Liver (tissue), 3 donors: Measurements from ENCODE around the gene RBFOX1.

Source experiments
- JUND ChIP-seq, 2 donors: IDR thresholded peaks; 2 replicates each; pipeline ENCODE4 v1.6.1; 2016; ENCODE audit warnings: antibody characterized with exemption in 2 of 2
- RAD21 ChIP-seq, 2 donors: IDR thresholded peaks; 2 replicates each; pipeline ENCODE4 v1.6.1; 2016; ENCODE audit warnings: antibody characterized with exemption in 2 of 2, mild to moderate bottlenecking in 2 of 2
- TAF1 ChIP-seq: conservative IDR thresholded peaks from 2 replicates; pipeline ENCODE4 v1.6.1; 2016; ENCODE audit warnings: antibody characterized with exemption, mild to moderate bottlenecking
- YY1 ChIP-seq: IDR thresholded peaks from 2 replicates; pipeline ENCODE4 v1.6.1; 2016; ENCODE audit warnings: antibody characterized with exemption, mild to moderate bottlenecking
- TF ChIP-seq, protein P1 (sequence below): fragments of 150-350 bp; IDR thresholded peaks from 2 replicates; pipeline ENCODE4 v1.5.1; 2017; ENCODE audit warnings: improper control_type of control experiment, low read depth, low read length; ENCODE audit not compliant: missing input control
- TF ChIP-seq, protein P2 (sequence below): IDR thresholded peaks from 2 replicates; pipeline ENCODE4 v1.6.1; 2016; ENCODE audit warnings: antibody characterized with exemption
- TF ChIP-seq, protein P3 (sequence below): IDR thresholded peaks from 2 replicates; pipeline ENCODE4 v1.6.1; 2016; ENCODE audit warnings: antibody characterized with exemption, mild to moderate bottlenecking
- TF ChIP-seq, protein P4 (sequence below): IDR thresholded peaks from 2 replicates; pipeline ENCODE4 v1.6.1; 2016; ENCODE audit warnings: antibody characterized with exemption
- donor health status: healthy.
- donor health status: healthy.

DNA sequence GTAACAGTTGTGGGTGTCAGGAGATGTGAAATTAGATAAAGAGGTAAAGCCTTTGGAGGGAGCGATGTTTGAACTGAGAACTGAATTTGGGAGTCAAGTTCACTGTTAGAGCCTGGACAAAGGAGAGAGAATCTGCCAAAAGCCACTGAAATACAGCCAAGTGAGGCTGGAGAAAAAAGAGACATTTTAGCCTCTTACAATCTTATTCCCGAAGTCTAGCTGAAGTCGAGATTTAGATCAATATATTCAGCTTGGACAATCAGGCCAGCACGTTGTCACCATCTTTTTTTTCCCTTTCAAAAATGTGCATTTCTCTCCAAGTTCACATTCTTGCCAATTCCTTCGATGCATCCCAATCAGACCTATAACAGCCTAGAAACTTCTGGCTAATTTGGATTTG, 312.2 kb downstream of the RBFOX1 start:
- TF ChIP-seq RAD21 (IDR thresholded peaks at IDR 0.05): no peak
- TF ChIP-seq, protein P1, sequence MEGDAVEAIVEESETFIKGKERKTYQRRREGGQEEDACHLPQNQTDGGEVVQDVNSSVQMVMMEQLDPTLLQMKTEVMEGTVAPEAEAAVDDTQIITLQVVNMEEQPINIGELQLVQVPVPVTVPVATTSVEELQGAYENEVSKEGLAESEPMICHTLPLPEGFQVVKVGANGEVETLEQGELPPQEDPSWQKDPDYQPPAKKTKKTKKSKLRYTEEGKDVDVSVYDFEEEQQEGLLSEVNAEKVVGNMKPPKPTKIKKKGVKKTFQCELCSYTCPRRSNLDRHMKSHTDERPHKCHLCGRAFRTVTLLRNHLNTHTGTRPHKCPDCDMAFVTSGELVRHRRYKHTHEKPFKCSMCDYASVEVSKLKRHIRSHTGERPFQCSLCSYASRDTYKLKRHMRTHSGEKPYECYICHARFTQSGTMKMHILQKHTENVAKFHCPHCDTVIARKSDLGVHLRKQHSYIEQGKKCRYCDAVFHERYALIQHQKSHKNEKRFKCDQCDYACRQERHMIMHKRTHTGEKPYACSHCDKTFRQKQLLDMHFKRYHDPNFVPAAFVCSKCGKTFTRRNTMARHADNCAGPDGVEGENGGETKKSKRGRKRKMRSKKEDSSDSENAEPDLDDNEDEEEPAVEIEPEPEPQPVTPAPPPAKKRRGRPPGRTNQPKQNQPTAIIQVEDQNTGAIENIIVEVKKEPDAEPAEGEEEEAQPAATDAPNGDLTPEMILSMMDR: no peak
- TF ChIP-seq, protein P2, sequence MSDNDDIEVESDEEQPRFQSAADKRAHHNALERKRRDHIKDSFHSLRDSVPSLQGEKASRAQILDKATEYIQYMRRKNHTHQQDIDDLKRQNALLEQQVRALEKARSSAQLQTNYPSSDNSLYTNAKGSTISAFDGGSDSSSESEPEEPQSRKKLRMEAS: no peak
- TF ChIP-seq, protein P3, sequence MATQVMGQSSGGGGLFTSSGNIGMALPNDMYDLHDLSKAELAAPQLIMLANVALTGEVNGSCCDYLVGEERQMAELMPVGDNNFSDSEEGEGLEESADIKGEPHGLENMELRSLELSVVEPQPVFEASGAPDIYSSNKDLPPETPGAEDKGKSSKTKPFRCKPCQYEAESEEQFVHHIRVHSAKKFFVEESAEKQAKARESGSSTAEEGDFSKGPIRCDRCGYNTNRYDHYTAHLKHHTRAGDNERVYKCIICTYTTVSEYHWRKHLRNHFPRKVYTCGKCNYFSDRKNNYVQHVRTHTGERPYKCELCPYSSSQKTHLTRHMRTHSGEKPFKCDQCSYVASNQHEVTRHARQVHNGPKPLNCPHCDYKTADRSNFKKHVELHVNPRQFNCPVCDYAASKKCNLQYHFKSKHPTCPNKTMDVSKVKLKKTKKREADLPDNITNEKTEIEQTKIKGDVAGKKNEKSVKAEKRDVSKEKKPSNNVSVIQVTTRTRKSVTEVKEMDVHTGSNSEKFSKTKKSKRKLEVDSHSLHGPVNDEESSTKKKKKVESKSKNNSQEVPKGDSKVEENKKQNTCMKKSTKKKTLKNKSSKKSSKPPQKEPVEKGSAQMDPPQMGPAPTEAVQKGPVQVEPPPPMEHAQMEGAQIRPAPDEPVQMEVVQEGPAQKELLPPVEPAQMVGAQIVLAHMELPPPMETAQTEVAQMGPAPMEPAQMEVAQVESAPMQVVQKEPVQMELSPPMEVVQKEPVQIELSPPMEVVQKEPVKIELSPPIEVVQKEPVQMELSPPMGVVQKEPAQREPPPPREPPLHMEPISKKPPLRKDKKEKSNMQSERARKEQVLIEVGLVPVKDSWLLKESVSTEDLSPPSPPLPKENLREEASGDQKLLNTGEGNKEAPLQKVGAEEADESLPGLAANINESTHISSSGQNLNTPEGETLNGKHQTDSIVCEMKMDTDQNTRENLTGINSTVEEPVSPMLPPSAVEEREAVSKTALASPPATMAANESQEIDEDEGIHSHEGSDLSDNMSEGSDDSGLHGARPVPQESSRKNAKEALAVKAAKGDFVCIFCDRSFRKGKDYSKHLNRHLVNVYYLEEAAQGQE: no peak
- no peak for TF ChIP-seq JUND (IDR thresholded peaks at IDR 0.05)
- TF ChIP-seq, protein P4, sequence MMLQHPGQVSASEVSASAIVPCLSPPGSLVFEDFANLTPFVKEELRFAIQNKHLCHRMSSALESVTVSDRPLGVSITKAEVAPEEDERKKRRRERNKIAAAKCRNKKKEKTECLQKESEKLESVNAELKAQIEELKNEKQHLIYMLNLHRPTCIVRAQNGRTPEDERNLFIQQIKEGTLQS: no peak
- TF ChIP-seq TAF1: no peak
- TF ChIP-seq YY1: no peak
